ENCODE data around the gene TRA2A.

Gene TRA2A

DNA sequence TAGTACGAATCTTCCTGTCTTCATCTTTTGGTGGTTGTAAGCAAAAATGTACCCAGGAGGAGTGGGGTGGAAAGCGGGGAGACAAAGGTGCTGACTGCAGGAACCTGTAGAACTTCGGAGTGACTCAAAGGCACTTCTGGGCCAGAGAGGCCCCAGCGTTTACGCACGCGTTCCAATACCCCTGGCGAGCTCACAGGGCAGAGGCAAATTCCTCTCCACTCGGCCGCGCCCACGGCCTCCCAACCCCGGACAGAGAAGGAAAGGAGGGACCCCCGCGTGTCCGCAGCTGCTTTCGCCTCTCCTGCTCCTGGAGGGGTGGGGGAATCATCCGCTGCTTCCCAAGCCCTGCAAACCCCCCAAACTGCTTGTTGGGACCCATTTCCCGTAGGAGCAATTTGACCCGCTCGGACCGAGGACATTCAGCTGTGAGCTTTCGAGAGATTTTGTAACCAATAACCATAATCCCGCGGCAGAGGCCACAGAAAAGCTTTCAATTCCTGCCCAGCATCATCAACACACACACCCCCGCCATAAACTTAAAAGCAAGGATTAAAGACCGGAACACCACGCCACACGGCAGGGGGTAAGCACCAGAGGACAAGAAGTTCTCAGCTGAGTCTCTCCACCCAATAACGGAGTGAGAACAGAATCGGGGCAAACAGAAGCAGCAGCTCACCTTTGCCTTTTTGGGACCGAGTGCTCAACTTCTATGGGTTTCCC is 63.8 kb downstream of the TRA2A start:
- no peak for TF ChIP-seq CTCF (IDR thresholded peaks at IDR 0.05; ENCODE audit: control insufficient read depth, insufficient read depth, low read depth, low read length, missing control alignments)

GRCh38 chr7:23467291-23467805 is 64.4 kb downstream of the TRA2A start:
- H3K4me3 ChIP-seq (ENCODE audit: control insufficient read depth, low read depth, low read length): peak overlapping the region; percentile 50
- no peak for DNase-seq (ENCODE audit: low read depth)
- TF ChIP-seq CTCF (IDR thresholded peaks at IDR 0.05; ENCODE audit: control insufficient read depth, insufficient read depth, low read depth, low read length, missing control alignments): no peak

More for the DNA sequence above, 63.8 kb downstream of the TRA2A start:
- peak overlapping the region; percentile 50 for H3K4me3 ChIP-seq (ENCODE audit: control insufficient read depth, low read depth, low read length)
- DNase-seq (ENCODE audit: low read depth): no peak

DNA sequence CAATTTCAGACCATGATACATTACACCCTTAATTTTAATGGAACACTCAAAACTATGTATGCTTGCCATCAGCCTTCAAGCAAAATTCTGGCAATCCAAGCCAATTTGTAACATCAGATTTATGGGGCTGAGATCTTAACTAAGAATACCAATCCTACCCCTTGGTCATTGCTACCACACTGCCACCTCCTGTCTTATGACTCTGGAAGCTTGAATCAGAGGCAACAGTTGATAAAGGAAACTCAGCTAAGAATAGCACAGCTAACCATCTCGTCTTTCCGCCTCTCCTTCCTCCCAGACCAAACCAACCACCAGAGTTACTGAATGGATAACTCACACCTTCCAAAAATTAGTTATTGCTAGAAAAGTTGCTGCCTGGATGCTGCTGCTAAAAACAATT is 68.9 kb downstream of the TRA2A start:
- H3K4me3 ChIP-seq (ENCODE audit: control insufficient read depth, low read depth, low read length): no peak overlapping the region
- TF ChIP-seq CTCF (IDR thresholded peaks at IDR 0.05; ENCODE audit: control insufficient read depth, insufficient read depth, low read depth, low read length, missing control alignments): peak; percentile 65
- DNase-seq (ENCODE audit: low read depth): peak; percentile 29

DNA sequence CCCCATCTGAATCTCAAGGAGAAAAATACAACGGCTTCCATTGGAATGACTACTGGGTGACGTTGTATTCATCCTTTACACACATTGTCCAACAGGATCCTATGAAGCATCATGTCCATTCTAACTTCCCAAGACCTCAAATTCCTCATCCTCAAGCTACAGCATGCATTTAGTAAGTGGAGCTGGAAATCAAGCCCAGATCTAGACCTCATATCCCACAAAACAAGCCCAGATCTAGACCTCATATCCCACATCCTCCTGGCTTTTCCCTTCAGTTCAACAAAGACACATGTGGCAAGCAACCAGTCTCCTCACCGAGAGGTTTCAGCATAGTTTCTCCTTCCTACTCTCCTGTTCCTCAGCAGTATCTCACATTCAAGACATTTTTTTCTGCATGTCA is 73.7 kb downstream of the TRA2A start:
- DNase-seq (ENCODE audit: low read depth): no peak
- no peak overlapping the region for H3K4me3 ChIP-seq (ENCODE audit: control insufficient read depth, low read depth, low read length)
- no peak for TF ChIP-seq CTCF (IDR thresholded peaks at IDR 0.05; ENCODE audit: control insufficient read depth, insufficient read depth, low read depth, low read length, missing control alignments)

DNA sequence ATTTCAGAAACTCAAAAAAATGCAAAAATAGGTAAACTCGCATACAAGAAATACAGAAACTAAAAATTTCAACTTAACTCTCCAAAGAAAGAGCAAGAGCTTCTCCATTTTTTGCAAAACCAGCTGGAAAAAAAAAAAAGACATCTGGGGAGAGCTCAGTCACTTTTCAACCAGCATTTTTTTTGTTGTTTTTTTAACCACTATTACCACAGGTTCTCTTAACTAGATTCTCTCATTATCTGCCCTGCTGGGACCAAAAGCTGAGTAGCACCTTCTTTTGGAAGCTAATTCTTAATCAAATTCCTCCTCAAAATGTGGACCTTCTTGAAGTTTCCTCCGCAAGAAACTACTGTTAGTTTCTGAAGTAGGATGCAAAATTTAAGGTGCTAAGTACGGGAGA is 75.7 kb downstream of the TRA2A start:
- no peak for TF ChIP-seq CTCF (IDR thresholded peaks at IDR 0.05; ENCODE audit: control insufficient read depth, insufficient read depth, low read depth, low read length, missing control alignments)
- no peak overlapping the region for H3K4me3 ChIP-seq (ENCODE audit: control insufficient read depth, low read depth, low read length)
- no peak for DNase-seq (ENCODE audit: low read depth)

DNA sequence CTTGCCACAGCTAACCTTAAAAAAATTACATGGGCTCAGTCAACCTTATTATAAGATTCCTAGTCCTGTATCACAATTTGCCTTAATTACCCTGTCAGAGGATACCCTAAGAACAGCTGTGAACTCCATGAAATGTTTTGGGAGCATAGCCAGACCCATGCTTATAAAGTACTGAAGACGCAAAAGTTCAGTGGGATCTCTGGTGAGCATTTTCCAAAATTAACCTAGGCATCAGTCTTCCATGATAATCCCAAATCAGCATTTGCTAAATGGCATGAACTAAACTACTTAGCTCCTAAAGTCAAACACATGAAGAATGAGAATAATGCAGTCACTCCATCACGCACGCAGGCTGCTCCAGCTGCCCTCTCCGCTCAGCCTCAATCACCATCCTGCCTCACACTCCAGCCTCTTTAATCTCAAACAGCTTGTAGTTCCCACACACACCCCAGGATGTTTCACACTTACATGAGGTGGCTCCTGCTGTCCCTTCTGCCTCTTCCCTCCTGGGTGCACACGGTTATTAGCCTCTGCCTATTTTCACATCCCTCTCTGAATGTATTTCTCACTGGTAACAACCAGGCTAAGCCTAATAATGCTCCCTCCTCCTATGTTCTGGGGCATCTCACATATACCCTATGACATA is 76.8 kb downstream of the TRA2A start:
- no peak for DNase-seq (ENCODE audit: low read depth)
- no peak overlapping the region for H3K4me3 ChIP-seq (ENCODE audit: control insufficient read depth, low read depth, low read length)
- no peak for TF ChIP-seq CTCF (IDR thresholded peaks at IDR 0.05; ENCODE audit: control insufficient read depth, insufficient read depth, low read depth, low read length, missing control alignments)
